Heart right ventricle (tissue), 16 donors: ENCODE measurements around the gene RAB2B. TPM values are rescaled to one million over a fixed set of nuclear protein-coding genes. Genes with fewer than 3 reads are reported as not detected.
"Not testable (repeated sequence)": the region's sequence is repeated elsewhere in the genome, so short reads cannot be mapped to it uniquely, and the experiment has no call there.

Source experiments
- ATAC-seq, 8 donors: fragments of 200-7000 bp; cut with Tn5 transposase; one replicate each; pipeline ENCODE4 v1.9.1; 2020; ENCODE audit warnings: mild to moderate bottlenecking in 8 of 8, moderate library complexity in 8 of 8, moderate number of reproducible peaks in 1 of 8
- DNase-seq, 2 donors: peaks; one replicate each; pipeline ENCODE4 v3.0.0-alpha.2; 2020
- H3K27ac ChIP-seq, 10 donors: fragments of 200-600 bp; sonication (generic) in 2 of 10; one replicate each; pipeline versions ENCODE4 v1.5.0 to v1.8.0; 2020 to 2022; ENCODE audit warnings: mild to moderate bottlenecking in 3 of 10
- H3K27me3 ChIP-seq, 7 donors: fragments of 200-600 bp; one replicate each; pipeline ENCODE4 v1.8.0; 2021 to 2022; ENCODE audit warnings: mild to moderate bottlenecking in 2 of 7
- H3K36me3 ChIP-seq, 9 donors: fragments of 200-600 bp; sonication (generic) in 1 of 9; one replicate each; pipeline versions ENCODE4 v1.5.0 to v1.8.0; 2020 to 2022; ENCODE audit warnings: mild to moderate bottlenecking in 2 of 9
- H3K4me1 ChIP-seq, 9 donors: fragments of 200-600 bp; sonication (generic) in 1 of 9; one replicate each; pipeline versions ENCODE4 v1.5.0 to v1.8.0; 2020 to 2022; ENCODE audit warnings: mild to moderate bottlenecking in 4 of 9
- H3K4me3 ChIP-seq, 10 donors: fragments of 200-600 bp; sonication (generic) in 2 of 10; one replicate each; pipeline versions ENCODE4 v1.5.0 to v1.8.0; 2020 to 2022; ENCODE audit warnings: mild to moderate bottlenecking in 7 of 10, moderate library complexity in 2 of 10
- H3K9me3 ChIP-seq, 11 donors: fragments of 200-600 bp in 10 of 11; sonication (generic) in 2 of 11; one replicate each; pipeline versions ENCODE4 v1.5.0 to v1.8.0; 2013 to 2022; ENCODE audit warnings: mild to moderate bottlenecking in 2 of 11, control low read depth in 1 of 11, moderate library complexity in 1 of 11
- CTCF ChIP-seq, 9 donors: fragments of 200-600 bp; sonication (generic) in 2 of 9; IDR thresholded peaks; one replicate each; pipeline versions ENCODE4 v1.5.0 to v1.8.0; 2021 to 2022; ENCODE audit warnings: antibody characterized with exemption in 9 of 9, mild to moderate bottlenecking in 5 of 9, moderate library complexity in 1 of 9
- WGBS, 2 donors: extraction: QIAGEN DNeasy Blood & Tissue Kit; methylation state at CpG; one replicate each; pipeline ENCODE4 v1.1.7; 2013; ENCODE audit warnings: inconsistent platforms in 1 of 2; 5-methylcytosine and 5-hydroxymethylcytosine counted together
- intact Hi-C, 10 donors: fragments of 100-400 bp; cut with DNase I; formaldehyde crosslinking; loops; one replicate each; pipeline versions ENCODE4 v1.11.1 to v1.14.2; 2022
- polyA plus RNA-seq, 2 donors: library from polyadenylated mRNA; stranded (reverse); fragments of 200-250 nt; gene quantifications; one replicate each; pipeline ENCODE4 v1.2.3, GENCODE V29; 2013
- total RNA-seq, 10 donors: library from RNA; stranded (reverse); fragmentation: NEBNext Ultra II Directional in 3 of 10; extraction: Animal tissue kit (Norgen Biotek cat#: 25700) in 3 of 10; gene quantifications; one replicate each; pipeline versions ENCODE4 v1.2.1 to v1.2.4, GENCODE V29; 2021 to 2023
- donor health status: Arrhythmogenic right ventricular cardiomyopathy.
- donor health status: ischemic (EF 13 %, LVEDD 7.1; RV severe dilation, severe dysfunction).
- donor health status: healthy with polysubstance abuse.
- donor health status: DM: no; HTN: yes; CAD: no.
- donor health status: DM: no; HTN: no; CAD: no.
- donor health status: ischemic (EF 25% LVEDD 6.9; RV normal size, moderate dysfunction).
- donor health status: ischemic (EF 25% LVEDD 5.7; RV mildly dilated, moderate dysfunction).
- donor health status: healthy.
- donor health status: DM: yes; HTN: yes; CAD: no.
- donor health status: Ischemic cardiomyopathy.
- donor health status: ischemic (EF 35%, LVEDD 5.7; RV mildly dilated, moderate dysfunction).
- donor health status: nonischemic (EF 11% LVEDD 7.7; RV severe dilation, severe dysfunction).
- donor health status: DM: yes; HTN: yes; CAD: no.
- donor health status: PGD.
- donor health status: ischemic (EF 29% LVEDD 5.4; RV normal size, mild dysfunction).
- donor health status: nonischemic (EF 23%, LVEDD 6.1; RV moderate dilation, normal function).

RAB2B gene
- total and polyA plus RNA-seq, 12 donors = 7.1 to 25.8 (median 18.1) TPM

GRCh38 chr14:21455592-21455911 is 21.2 kb downstream of the RAB2B start:
- DNase-seq (no peak), ATAC-seq (peak in 7 of 8 donors; percentile 7 to 66 (median 29))
- no peak for TF ChIP-seq CTCF (IDR thresholded peaks at IDR 0.05)
- Histone ChIP-seq H3K4me3 (peak overlapping the region; percentile 77 to 93 (median 87)), H3K27me3 (no peaks in the 10 kb centered on the region), H3K4me1 (peaks cover 6 to 36% (median 25%) of the 10 kb centered on the region in 9 donors), H3K9me3 (no peaks in the 10 kb centered on the region), H3K27ac (peak overlapping the region; percentile 30 to 97 (median 94)), H3K36me3 (peaks cover 0 to 27% (median 4%) of the 10 kb centered on the region in 9 donors)
- WGBS, 2 donors = 0 to 1% methylated on average over 17 of the region's 17 CpGs
- intact Hi-C loops = loop anchor here in 5 of 10 donors (2.0 to 10.0 kb wide), 4 partner anchors 19 to 102 kb away; partner anchors contain the start of gene SUPT16H (in 1 of the 5)

GRCh38 chr14:21454843-21455544 is 21.8 kb downstream of the RAB2B start:
- WGBS, 2 donors = 24 to 30% methylated on average over 15 of the region's 15 CpGs
- peaks cover 6 to 40% (median 25%) of the 10 kb centered on the region in 9 donors for H3K4me1 ChIP-seq
- peak overlapping the region in 8 of 10 donors; percentile 91 to 97 (median 94) for H3K27ac ChIP-seq
- H3K27me3 ChIP-seq = no peaks in the 10 kb centered on the region
- H3K4me3 ChIP-seq = peak overlapping the region; percentile 77 to 93 (median 87)
- H3K36me3 ChIP-seq = peaks cover 0 to 22% (median 4%) of the 10 kb centered on the region in 9 donors
- intact Hi-C loops = loop anchor here in 5 of 10 donors (2.0 to 10.0 kb wide), 4 partner anchors 18 to 102 kb away; partner anchors contain the start of gene SUPT16H (in 1 of the 5)
- ATAC-seq (no peak), DNase-seq (no peak)
- H3K9me3 ChIP-seq = no peaks in the 10 kb centered on the region
- no peak for TF ChIP-seq CTCF (IDR thresholded peaks at IDR 0.05)

- ATAC-seq (no peak), DNase-seq (no peak)
- TF ChIP-seq CTCF (IDR thresholded peaks at IDR 0.05) = no peak
- 90 to 97% methylated on average over 1 of the region's 1 CpG for WGBS, 2 donors
- no peak overlapping the region for H3K4me3 ChIP-seq
- no peaks in the 10 kb centered on the region for H3K27me3 ChIP-seq
- intact Hi-C loops = loop anchor here in 3 of 10 donors (10.0 kb wide), 2 partner anchors 65 to 105 kb away; partner anchors contain the start of gene SUPT16H (in 1 of the 3)
- no peak overlapping the region for H3K27ac ChIP-seq
- peaks cover 0 to 12% (median 0%) of the 10 kb centered on the region in 9 donors for H3K36me3 ChIP-seq
- H3K9me3 ChIP-seq = no peaks in the 10 kb centered on the region
- peaks cover under 1 to 38% (median 21%) of the 10 kb centered on the region in 9 donors for H3K4me1 ChIP-seq
These were observed 26.9 kb downstream of the RAB2B start for GRCh38 chr14:21449899-21450216.

- WGBS, 2 donors = 93% methylated on average over 1 of the region's 1 CpG; no CpG with 5 or more reads in 1 of the 2 donors
- ATAC-seq, H3K36me3 ChIP-seq, intact Hi-C loops, DNase-seq, H3K27me3 ChIP-seq, H3K4me3 ChIP-seq, H3K9me3 ChIP-seq, H3K27ac ChIP-seq: not testable (repeated sequence)
- H3K4me1 ChIP-seq = peaks cover 0 to 14% (median 4%) of the 10 kb centered on the region in 9 donors
These were observed 34.1 kb downstream of the RAB2B start for GRCh38 chr14:21442657-21443056.

- no peaks in the 10 kb centered on the region for H3K27me3 ChIP-seq
- no peak for TF ChIP-seq CTCF (IDR thresholded peaks at IDR 0.05)
These were observed 35.9 kb downstream of the RAB2B start for GRCh38 chr14:21440859-21441258.

More at GRCh38 chr14:21440859-21441258, 35.9 kb downstream of the RAB2B start:
- no peak overlapping the region for H3K4me3 ChIP-seq
- DNase-seq = no peak
- H3K36me3 ChIP-seq = peaks cover 0 to 3% (median 0%) of the 10 kb centered on the region in 9 donors
- no peak for ATAC-seq
- peaks cover 0 to 24% (median 14%) of the 10 kb centered on the region in 9 donors for H3K4me1 ChIP-seq
- no peak overlapping the region for H3K27ac ChIP-seq
- no peaks in the 10 kb centered on the region for H3K9me3 ChIP-seq
- intact Hi-C loops = no loop called here
